Renal pelvis (tissue), 4 donors: ENCODE data around the gene NTN4. TPM values are rescaled to one million over a fixed set of nuclear protein-coding genes. Genes with fewer than 3 reads are reported as not detected.
"Not testable (repeated sequence)": the region's sequence is repeated elsewhere in the genome, so short reads cannot be mapped to it uniquely, and the experiment has no call there.

ENCODE experiments used
- DNase-seq: peaks from one replicate; pipeline ENCODE4 v3.0.0-alpha.2; 2013
- polyA plus RNA-seq, 3 donors: library from polyadenylated mRNA; unstranded; fragments of 120-200 nt; gene quantifications; one replicate each; pipeline ENCODE4 v1.2.1, GENCODE V29; 2013; ENCODE audit not compliant: insufficient read length in 3 of 3

NTN4 gene
- polyA plus RNA-seq, 3 donors: 82.5 to 126 (median 95.5) TPM

DNA sequence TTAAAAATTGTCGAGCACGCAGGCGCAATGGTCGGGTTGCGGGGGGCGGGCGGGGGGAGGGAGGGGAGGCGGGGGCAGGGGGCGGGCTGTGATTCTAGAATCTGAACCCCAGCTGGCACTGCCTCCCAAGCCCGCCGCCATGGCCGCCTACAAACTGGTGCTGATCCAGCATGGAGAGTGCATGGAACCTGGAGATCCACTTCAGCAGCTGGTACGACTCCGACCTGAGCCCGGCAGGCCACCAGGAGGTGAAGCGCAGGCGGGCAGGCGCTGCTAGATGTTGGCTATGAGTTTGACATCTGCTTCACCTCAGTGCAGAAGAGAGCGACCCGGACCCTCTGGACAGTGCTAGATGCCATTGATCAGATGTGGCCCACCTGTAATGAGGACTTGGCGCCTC lies 118.4 kb downstream of the NTN4 start:
- DNase-seq: no peak

DNA sequence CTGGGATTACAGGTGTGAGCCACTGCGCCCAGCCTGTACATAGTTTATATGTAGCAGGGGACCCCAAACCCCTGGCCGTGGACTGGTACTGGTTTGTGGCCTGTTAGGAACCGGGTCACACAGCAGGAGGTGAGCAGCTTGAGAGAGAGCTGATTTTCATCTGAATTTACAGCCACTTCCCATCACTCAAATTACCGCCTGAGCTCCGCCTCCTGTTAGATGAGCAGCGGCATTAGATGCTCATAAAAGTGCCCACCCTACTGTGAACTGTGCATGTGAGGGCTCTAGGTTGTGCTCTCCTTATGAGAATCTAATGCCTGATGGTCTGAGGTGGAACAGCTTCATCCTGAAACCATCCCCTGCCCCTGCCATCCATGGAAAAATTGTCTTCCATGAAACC lies 119.3 kb downstream of the NTN4 start:
- no peak for DNase-seq

DNA sequence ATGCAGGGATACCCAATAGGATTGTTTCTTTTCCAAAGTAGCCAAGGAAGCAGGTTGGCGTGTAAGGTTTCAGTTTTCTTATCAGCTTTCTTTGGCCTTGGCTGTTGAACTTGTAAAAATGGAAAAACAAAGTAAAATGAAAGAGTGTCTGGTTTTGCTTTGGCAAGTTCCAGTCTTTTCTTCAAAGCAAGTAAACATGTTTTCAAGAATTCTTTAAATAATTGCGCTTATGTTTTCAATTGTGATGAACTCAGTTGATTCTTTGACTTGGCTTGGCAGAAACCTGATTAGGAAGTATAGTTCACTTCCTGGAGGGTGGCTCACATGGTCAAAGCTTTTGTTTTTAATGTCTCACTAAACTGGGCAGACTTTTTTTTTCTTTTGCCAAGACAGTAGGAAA lies 127.0 kb downstream of the NTN4 start:
- no peak for DNase-seq

DNA sequence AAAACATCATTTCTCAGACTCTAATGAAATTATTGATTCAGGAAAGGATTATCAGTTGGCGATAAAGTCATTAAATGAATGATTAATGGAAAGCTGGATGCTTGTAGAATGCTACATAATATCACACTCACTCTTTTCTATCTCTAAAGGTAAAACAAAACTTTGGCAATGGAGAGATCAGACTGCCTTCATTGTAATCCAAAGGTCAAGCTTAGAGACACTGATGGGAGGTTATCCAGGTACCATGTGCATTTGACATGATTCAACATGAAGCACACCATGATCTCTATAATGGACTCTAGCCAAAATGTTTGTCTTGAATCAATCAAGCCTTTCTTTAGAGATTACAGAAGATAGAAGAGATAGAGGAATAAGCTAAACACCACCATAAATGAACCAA lies 129.2 kb downstream of the NTN4 start:
- DNase-seq: no peak

DNA sequence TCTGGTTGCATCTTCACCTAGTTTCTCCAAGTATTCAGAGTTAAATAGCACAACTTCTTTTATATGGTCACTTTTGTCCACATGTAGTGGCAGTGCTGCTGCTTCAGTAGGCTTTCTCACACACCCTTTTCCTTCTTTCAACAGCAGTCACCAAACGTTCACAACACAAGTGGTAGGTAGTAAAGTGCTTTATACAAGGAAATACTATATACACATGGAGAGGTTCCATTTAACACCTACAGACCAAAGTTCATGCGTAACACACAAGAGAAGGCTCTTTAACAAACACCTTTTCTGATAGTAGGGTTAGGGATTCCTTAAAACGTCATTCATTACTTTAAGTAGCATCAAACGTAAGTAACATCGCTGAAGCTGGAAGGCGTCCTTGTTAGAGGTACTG lies 132.2 kb downstream of the NTN4 start:
- no peak for DNase-seq

DNA sequence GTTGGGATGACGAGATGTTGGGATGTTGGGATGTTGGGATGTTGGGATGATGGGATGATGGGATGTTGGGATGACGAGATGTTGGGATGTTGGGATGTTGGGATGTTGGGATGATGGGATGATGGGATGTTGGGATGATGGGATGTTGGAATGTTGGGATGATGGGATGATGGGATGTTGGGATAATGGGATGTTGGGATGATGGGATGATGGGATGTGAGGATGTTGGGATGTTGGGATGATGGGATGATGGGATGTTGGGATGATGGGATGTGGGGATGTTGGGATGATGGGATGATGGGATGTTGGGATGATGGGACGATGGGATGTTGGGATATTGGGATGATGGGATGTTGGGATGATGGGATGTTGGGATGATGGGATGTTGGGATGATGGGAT lies 135.9 kb downstream of the NTN4 start:
- DNase-seq: not testable (repeated sequence)

DNA sequence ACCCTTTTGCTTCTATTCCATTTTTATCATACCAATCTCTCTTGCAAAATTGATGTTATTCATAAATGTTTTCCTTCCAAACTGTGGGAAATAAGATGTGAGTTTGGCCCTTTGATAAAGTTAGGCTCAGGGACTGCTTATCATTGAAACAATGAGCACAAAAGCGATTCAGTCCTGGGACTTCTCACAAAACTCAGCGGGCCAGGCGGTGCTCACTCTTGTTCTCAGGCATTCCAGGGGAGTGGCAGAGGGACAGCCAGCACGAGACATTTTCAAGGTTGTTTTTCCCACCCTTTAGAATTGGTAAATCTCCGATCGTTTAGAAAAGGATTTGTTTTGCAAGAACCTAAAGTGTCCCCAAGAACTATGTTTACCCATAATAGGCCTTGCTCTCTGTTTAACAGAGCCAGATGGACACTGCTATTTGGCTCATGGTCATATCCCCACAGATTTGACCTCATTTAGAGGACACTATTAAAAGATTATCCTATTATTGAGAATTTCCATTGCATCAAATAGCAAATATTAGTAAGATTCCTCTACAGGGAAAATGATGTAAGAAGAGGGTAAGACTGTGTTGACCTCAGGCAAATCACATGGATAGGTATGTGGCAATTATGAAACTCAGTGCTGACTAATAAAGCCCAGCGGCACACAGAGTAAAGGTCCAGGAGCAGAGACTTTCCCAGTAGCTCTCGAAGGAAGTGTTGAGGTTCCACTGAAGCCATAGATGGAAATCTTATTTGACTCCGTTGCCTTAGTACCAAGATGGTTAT lies 136.6 kb downstream of the NTN4 start:
- DNase-seq: no peak

DNA sequence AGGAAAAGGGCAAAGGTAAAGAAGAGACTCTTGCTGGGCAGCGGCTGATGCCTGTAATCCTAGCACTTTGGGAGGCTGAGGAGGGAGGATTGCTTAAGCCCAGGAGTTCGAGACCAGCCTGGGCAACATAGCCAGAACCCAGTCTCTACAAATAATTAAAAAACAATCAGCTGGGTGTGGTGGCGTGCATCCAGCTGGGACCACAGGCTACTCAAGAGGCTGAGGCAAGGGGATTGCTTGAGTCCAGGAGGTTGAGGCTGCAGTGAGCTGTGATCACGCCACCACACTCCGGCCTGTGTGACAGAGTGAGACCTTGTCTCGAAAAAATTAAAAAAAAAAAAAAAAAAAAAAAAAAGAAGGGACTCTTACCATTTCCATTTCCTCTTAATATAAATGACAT lies 138.9 kb downstream of the NTN4 start:
- DNase-seq: no peak

DNA sequence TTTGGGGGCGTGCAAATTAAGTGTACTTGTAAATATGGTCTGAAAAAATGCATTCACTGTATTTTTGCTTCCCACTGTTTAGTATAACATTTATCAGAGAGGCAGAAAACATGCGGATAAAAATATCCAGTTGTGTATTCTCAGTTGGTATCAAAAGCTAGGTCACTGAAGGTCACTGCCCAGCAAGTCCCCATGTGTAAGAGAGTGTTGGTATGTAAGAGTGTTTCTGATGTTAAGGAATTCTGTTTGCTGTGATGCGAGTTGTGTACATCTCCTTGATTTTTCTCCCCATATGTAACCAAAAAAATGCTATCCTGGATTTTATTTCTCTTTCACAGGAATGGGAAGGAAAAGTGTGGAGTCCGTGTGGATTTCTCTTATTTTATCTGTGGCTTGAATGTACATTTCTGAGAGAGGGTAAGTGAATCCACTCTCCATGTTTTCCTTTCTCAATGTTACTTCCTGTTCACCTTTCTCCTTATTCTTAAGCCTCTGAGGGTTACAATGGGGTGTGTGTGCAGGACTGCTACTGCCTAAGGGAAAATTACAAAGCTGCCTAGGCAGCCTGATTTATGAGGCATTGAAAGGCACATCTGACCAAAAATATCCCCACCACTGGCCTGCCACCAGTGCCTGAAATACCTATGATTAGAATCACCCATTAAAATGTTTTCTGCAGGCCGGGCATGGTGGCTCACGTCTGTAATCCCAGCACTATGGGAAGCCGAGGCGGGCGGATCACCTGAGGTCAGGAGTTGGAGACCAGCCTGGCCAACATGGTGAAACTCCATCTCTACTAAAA lies 141.4 kb downstream of the NTN4 start:
- peak; percentile 66 for DNase-seq

DNA sequence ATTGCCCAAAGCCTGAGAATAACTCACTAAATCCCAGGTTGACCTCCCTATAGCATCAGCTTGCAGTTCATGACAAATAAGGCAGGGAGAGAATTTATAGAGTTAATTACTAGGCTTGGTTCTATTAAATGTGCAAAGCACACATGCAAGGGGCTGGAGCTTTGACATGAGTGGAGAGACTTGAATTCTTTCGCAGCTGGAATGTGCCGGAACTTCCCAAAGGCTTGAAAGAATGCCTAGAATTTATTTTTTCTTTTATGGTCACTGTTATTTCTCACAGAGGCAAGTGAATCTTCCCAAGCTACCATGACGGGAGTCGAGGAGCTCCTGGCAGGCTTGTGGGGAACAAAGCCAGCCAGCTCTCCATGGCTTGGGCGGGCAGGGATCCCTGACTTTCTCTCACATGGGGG lies 143.8 kb downstream of the NTN4 start:
- peak; percentile 75 for DNase-seq

DNA sequence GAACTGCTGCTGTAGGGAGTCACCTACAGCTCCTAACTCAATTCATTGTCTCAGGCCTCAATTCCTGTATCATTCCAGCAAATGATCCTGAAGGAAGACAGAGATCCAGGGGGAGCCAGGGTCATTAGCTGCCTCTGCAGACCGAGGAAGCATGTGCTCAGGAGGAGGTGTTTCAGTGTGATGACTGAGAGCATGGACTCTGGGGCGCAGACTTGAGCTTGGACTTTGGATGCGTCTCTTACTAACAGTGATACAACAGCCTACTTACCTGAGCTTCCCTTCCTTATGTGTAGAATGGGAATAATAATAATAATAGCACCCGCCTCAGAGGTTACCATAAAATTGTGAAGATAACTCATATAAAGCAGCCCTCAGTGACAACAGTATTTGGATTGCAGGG lies 147.3 kb downstream of the NTN4 start:
- DNase-seq: no peak

DNA sequence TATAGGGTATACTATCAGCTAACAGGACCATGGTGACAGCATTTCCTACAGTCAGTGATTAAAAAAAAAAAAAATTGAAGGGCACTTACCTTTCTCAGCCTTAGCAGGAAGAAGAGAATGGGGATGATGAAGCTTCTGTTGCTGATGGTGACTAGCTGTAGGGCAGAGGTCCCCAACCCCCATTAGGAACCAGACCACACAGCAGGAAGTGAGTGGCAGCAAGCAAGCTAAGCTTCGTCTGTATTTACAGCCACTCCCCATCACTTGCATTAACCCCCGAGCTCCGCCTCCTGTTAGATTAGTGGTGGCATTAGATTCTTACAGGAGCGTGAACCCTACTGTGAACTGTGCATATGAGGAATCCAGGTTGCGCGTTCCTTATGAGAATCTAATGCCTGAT lies 148.0 kb downstream of the NTN4 start:
- DNase-seq: no peak

DNA sequence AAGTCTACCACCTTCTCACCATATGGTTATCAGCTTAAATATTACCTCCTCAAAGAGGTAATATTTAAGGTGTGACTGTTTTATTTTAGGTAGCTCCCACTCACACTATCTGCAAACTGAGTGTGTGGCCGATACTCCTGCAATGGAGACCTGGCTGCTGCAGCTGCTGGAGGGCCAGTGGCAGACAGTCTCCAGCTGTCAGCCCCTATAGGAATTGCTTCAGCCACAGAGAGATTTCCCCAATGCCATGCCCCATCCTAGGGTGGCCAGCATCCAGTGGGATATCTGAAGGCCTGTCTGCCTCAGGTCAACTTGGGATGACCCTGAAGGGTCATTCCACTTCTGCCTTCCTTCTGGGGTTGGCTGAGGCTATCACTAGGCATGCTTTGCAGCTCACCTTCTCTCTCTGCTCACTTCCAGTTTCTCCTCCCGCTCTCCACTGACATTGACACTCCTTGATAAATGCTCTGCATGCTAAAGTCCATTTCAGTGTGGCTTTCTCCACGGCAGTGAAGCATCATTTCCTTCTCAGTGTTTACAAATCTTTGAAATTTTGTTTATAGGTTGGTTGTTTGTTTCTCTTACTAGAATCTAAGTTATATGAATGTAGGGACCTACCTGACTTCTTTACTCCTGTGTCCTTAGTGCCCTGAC lies 149.1 kb downstream of the NTN4 start:
- DNase-seq: no peak

DNA sequence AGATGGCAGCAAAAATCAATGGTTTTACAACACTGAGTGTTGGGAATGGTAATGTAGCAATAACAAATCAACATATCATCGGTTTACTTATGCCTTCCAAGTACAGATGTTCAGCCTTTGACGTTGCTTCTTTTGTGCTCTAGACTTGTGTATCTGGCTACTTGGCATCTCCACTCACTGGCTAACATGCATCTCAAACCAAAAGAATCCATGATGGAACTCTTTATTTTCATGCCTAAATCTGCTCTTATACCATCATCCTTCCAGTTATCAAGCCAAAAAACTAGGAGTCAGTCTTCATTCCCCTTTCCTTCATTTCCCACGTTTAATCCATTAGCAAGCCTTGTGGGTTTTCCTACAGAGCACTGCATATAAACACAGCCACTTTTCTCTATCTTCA lies 150.0 kb downstream of the NTN4 start:
- no peak for DNase-seq

DNA sequence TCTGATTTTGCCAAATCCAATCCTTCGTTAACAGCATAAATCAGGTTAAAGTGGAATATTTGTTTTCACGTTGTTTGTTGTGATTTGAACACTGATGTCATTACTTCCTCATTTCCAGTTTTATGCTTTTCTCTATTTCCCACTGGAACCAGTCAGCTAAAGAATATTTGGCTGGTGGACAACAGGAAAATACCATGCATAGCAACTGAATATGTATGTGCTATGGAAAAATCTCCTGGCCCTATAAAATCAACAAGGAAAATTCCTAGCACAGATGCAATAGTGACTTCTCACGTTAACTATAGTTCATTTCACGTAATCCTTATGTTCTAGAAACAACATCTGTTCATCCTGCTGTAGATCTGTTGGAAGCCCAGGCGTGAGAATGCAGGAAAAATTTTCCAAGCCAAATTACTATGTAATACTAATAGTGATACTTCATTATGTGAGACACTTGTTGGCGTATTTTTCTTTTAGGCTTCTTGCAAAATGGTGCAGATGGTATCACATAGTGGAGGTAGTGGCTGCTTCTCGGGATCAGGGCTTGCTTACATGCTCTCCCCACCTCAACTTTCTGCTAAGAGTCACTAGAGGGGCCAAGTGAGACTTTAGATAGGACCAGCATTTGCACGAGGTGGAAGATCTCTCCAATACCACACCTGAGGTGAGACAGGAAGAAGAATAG lies 153.0 kb downstream of the NTN4 start:
- no peak for DNase-seq

DNA sequence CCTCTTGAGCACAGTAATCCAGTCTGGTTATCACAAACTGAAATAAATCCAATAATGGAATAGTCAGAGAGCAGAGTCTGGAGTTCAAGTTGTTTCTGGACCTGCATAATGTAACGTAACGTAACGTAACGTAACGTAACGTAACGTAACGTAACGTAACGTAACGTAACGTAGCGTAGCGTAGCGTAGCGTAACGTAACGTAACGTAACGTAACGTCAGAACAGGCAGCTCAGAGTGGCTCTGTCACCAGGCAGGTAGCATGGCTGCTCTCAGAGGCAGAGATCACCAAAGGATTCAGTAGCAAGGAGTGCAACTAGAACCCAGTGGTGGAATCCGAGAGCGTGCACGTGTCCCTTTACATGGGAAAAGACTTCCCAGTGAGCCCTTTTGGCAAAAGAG lies 153.6 kb downstream of the NTN4 start:
- no peak for DNase-seq

DNA sequence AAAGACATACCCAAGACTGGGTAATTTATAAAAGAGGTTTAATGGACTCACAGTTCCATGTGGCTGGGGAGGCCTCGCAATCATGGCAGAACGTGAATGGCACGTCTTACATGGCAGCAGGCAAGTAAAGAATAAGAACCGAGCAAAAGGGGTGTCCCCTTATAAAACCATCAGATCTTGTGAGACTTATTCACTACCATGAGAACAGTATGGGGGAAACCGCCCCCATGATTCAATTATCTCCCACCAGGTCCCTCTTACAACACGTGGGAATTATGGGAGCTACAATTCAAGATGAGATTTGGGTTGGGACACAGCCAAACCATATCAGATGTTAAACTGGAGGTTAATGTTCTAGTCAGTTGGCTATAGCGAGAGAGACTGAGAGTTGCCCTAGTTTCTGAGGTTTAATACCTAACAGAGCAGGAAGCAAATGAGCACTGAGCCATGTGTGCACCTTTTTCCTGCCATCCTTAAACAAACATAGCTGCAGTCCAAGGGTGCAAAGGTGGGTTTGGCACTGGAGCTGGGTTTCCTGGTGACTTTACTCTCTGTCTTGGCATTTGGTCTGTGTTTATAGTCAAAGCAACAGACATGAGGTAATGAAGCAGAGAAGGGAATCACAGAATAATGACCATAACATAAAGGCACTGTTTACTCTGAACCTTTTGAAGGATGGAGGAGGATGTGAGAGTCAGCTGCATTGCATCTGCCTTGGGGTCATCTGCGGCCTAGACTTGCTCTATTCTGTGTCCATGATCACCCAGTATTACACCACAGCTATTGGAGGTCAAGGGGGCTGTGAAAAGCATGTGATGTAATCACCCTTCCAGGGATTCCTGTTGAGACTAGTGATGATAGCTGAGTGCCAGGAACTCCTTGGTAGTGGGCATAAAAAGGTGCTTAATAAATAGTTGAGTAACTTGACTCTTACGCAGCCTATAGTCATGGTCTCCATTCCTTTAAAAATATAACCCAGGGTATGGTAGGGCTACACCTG lies 155.6 kb downstream of the NTN4 start:
- no peak for DNase-seq

DNA sequence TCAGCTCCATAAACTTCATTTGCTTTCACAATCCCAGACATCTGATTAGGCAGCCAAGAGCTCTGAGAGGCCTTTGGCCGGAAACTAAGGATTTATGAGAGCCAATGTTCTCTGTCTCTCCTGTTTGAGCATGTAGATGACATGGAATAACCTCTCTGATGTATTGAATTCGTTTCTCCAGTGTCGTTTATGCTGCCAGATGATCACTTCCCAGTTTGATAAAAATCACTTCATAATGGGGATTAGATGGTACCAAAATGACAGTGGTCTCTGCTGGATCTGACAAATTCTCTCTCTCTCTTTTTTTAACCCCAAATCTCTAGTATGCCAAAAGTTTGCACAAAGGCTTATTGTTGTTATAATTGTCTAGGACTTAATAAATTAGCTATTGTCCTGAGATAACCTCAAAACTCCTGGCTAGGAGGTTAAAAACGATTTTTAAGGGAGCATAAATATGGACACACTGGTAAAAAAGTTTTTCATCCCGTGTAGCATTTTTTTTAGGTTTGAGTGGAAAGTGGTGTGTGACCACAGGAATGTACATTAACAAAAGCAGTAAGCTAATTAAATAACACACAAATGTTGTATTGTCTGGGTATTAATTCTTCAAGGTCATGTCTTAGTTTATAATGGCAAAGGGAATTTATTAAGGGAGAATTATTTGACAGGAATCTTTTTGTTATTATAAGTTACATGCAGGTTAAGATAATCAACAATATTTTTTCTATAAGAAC lies 156.7 kb downstream of the NTN4 start:
- no peak for DNase-seq

DNA sequence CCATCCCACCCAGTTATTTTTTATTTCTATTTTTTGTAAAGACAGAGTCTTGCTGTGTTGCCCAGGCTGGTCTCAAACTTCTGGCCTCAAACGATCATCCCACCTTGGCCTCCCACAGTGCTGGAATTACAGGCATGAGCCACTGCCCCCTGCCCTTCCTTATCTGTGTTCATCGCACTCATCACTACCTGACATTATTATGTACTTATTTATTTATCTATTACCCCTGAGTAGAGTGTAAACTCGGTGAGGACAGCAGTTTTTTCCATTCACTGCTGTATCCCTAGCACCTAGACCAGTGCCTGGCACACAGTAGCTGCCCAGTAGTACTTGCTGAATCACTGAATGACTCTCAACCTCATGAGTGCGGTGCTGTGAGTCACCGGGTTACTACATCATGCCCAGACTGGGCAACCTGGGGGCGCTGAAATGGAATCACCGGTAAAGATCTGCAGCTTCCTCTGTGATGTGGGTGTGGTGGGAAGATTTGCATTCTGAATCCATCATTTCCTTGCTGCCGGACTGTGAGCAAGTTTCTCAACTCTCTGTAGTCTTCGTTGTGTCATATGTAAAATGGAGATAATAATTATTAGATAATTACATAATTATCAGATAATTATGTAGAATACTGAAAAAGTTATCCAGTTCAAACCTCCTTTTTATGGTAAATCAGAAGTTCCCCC lies 157.4 kb downstream of the NTN4 start:
- DNase-seq: no peak

DNA sequence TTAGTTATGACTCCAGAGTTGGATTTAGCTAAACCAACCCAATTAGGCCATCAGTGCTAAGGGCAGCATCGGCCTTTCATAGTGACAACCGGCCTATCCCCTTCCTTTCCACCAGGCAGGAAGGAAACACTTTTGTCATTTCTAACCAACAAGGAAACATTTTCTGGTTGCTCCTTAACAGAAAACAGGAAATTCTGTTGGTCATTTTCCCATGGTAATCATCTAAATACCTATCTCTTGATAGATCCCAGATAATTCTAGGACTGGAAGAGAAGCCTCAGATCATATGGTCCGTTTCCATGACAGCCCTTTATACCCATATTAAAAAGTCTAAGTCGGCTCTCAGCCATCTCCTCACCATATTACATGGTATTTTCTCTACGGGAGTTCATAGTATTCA lies 160.1 kb downstream of the NTN4 start:
- DNase-seq: no peak
